H9 (cell line): ENCODE measurements around the gene HCN2. TPM values are rescaled to one million over a fixed set of nuclear protein-coding genes. Genes with fewer than 3 reads are reported as not detected.

Source experiments
- DNase-seq: peaks from one replicate; pipeline ENCODE4 v3.0.0-alpha.2; 2017
- H2AFZ ChIP-seq: one replicate; pipeline ENCODE4 v1.6.1; 2013; ENCODE audit warnings: mild to moderate bottlenecking, low read length, control low read depth, moderate library complexity
- H2AK5ac ChIP-seq: 2 replicates; pipeline ENCODE4 v1.6.1; 2013; ENCODE audit warnings: low read length, control low read depth, mixed read lengths; ENCODE audit not compliant: insufficient read length
- H2BK120ac ChIP-seq: one replicate; pipeline ENCODE4 v1.6.1; 2013; ENCODE audit warnings: low read depth, mild to moderate bottlenecking, low read length, control low read depth, inconsistent platforms; ENCODE audit not compliant: poor library complexity, severe bottlenecking
- H2BK12ac ChIP-seq: 2 replicates; pipeline ENCODE4 v1.6.1; 2013; ENCODE audit warnings: low read length, control low read depth, mixed read lengths, low read depth; ENCODE audit not compliant: insufficient read length
- H2BK15ac ChIP-seq: 2 replicates; pipeline ENCODE4 v1.6.1; 2013; ENCODE audit warnings: low read depth, low read length, control low read depth
- H2BK20ac ChIP-seq: one replicate; pipeline ENCODE4 v1.6.1; 2013; ENCODE audit warnings: low read depth, mild to moderate bottlenecking, low read length, control low read depth, inconsistent platforms; ENCODE audit not compliant: poor library complexity, severe bottlenecking
- H2BK5ac ChIP-seq: 2 replicates; pipeline ENCODE4 v1.6.1; 2013; ENCODE audit warnings: low read length, control low read depth, mixed read lengths; ENCODE audit not compliant: insufficient read length
- H3K14ac ChIP-seq: 2 replicates; pipeline ENCODE4 v1.6.1; 2013; ENCODE audit warnings: low read length, control low read depth; ENCODE audit not compliant: insufficient read depth
- H3K18ac ChIP-seq: 2 replicates; pipeline ENCODE4 v1.6.1; 2013; ENCODE audit warnings: low read depth, mild to moderate bottlenecking, mixed read lengths, low read length, control low read depth; ENCODE audit not compliant: insufficient read length
- H3K23ac ChIP-seq: 2 replicates; pipeline ENCODE4 v1.6.1; 2013; ENCODE audit warnings: low read length, control low read depth, mixed read lengths, low read depth; ENCODE audit not compliant: insufficient read length
- H3K23me2 ChIP-seq: 2 replicates; pipeline ENCODE4 v1.6.1; 2013; ENCODE audit warnings: low read depth, mild to moderate bottlenecking, mixed read lengths, low read length, control low read depth; ENCODE audit not compliant: insufficient read length, poor library complexity, severe bottlenecking
- H3K27ac ChIP-seq: 2 replicates; pipeline ENCODE4 v1.5.1; 2013; ENCODE audit warnings: low read length, control low read depth, mixed read lengths, low read depth; ENCODE audit not compliant: insufficient read length
- H3K27me3 ChIP-seq: 2 replicates; pipeline ENCODE4 v1.6.1; 2013; ENCODE audit warnings: low read length, control low read depth, inconsistent platforms; ENCODE audit not compliant: insufficient read depth
- H3K4ac ChIP-seq: 2 replicates; pipeline ENCODE4 v1.6.1; 2013; ENCODE audit warnings: low read depth, mild to moderate bottlenecking, control low read depth, inconsistent platforms, low read length, moderate library complexity
- H3K4me1 ChIP-seq: 2 replicates; pipeline ENCODE4 v1.6.1; 2013; ENCODE audit warnings: low read length, control low read depth, inconsistent platforms; ENCODE audit not compliant: insufficient read depth
- H3K4me2 ChIP-seq: 2 replicates; pipeline ENCODE4 v1.6.1; 2013; ENCODE audit warnings: low read length, control low read depth, mixed read lengths; ENCODE audit not compliant: insufficient read length, insufficient read depth
- H3K56ac ChIP-seq: 2 replicates; pipeline ENCODE4 v1.6.1; 2013; ENCODE audit warnings: low read depth, mild to moderate bottlenecking, mixed read lengths, low read length, control low read depth; ENCODE audit not compliant: insufficient read length
- H3K79me1 ChIP-seq: 2 replicates; pipeline ENCODE4 v1.6.1; 2013; ENCODE audit warnings: low read depth, mild to moderate bottlenecking, moderate library complexity, low read length, control low read depth, inconsistent platforms; ENCODE audit not compliant: insufficient read depth, poor library complexity, severe bottlenecking
- H3K79me2 ChIP-seq: 2 replicates; pipeline ENCODE4 v1.6.1; 2013; ENCODE audit warnings: low read length, control low read depth, inconsistent platforms; ENCODE audit not compliant: insufficient read depth
- H3K9ac ChIP-seq: 2 replicates; pipeline ENCODE4 v1.6.1; 2013; ENCODE audit warnings: low read length, control low read depth, mixed read lengths; ENCODE audit not compliant: insufficient read length; ENCODE audit errors: extremely low read depth
- H3K9me3 ChIP-seq: one replicate; pipeline ENCODE4 v1.6.1; 2013; ENCODE audit warnings: low read depth, low read length, inconsistent platforms; ENCODE audit not compliant: control insufficient read depth
- H3T11ph ChIP-seq: one replicate; pipeline ENCODE4 v1.6.1; 2013; ENCODE audit warnings: mild to moderate bottlenecking, low read length, control low read depth, inconsistent platforms
- H4K20me1 ChIP-seq: one replicate; pipeline ENCODE4 v1.6.1; 2013; ENCODE audit not compliant: control insufficient read depth, insufficient read length, insufficient read depth
- H4K5ac ChIP-seq: 2 replicates; pipeline ENCODE4 v1.6.1; 2013; ENCODE audit warnings: low read depth, mild to moderate bottlenecking, mixed read lengths, low read length, control low read depth; ENCODE audit not compliant: insufficient read length
- H4K8ac ChIP-seq: replicated peaks from 2 replicates; pipeline ENCODE4 v1.6.1; 2013; ENCODE audit warnings: low read length, control low read depth, mixed read lengths, low read depth; ENCODE audit not compliant: insufficient read length
- H4K91ac ChIP-seq: 2 replicates; pipeline ENCODE4 v1.6.1; 2013; ENCODE audit warnings: low read depth, mild to moderate bottlenecking, moderate library complexity, mixed read lengths, low read length, control low read depth; ENCODE audit not compliant: insufficient read length
- H3K27ac Mint-ChIP-seq, 3 experiments: 2 replicates in 2 of 3; 3 replicates in 1 of 3; pipeline ENCODE4 v1.8.0; 2020 to 2021; ENCODE audit warnings: mixed read lengths in 3 of 3, mild to moderate bottlenecking in 1 of 3, moderate library complexity in 1 of 3
- H3K27me3 Mint-ChIP-seq: 2 replicates; pipeline ENCODE4 v1.8.0; 2021; ENCODE audit warnings: low read depth, mild to moderate bottlenecking, moderate library complexity, mixed read lengths
- H3K36me3 Mint-ChIP-seq, 3 experiments: 2 replicates in 2 of 3; 3 replicates in 1 of 3; pipeline ENCODE4 v1.8.0; 2020 to 2021; ENCODE audit warnings: low read depth in 3 of 3, mixed read lengths in 3 of 3; ENCODE audit not compliant: insufficient read depth in 1 of 3
- H3K4me1 Mint-ChIP-seq, 2 experiments: 2 replicates each; pipeline ENCODE4 v1.8.0; 2020; ENCODE audit warnings: mixed read lengths in 2 of 2
- H3K4me3 Mint-ChIP-seq, 2 experiments: 2 replicates in 1 of 2; 3 replicates in 1 of 2; pipeline ENCODE4 v1.8.0; 2020 to 2021; ENCODE audit warnings: mild to moderate bottlenecking in 2 of 2, mixed read lengths in 2 of 2, moderate library complexity in 1 of 2
- H3K9me3 Mint-ChIP-seq, 2 experiments: 2 replicates in 1 of 2; 3 replicates in 1 of 2; pipeline ENCODE4 v1.8.0; 2020; ENCODE audit warnings: mild to moderate bottlenecking in 2 of 2, mixed read lengths in 2 of 2, moderate library complexity in 1 of 2
- CTCF ChIP-seq: fragments of 200-600 bp; sonication (generic); conservative IDR thresholded peaks from 3 replicates; pipeline ENCODE4 v1.8.0; 2021; ENCODE audit warnings: antibody characterized with exemption, mild to moderate bottlenecking
- whole genome bisulfite sequencing: extraction: QIAGEN DNeasy Blood & Tissue Kit; methylation state at CpG from one replicate; pipeline ENCODE4 v1.1.7; 2013; ENCODE audit warnings: missing lambda C conversion rate, low lambda C conversion rate, mixed read lengths; ENCODE audit not compliant: insufficient read length; ENCODE audit errors: extremely low coverage; 5-methylcytosine and 5-hydroxymethylcytosine counted together
- total RNA-seq: library from RNA; stranded (reverse); gene quantifications from 2 replicates; pipeline ENCODE4 v1.2.1, GENCODE V29; 2021

The HCN2 gene
- total RNA-seq, 1 experiment from 2014 or later: 3.7 TPM

DNA sequence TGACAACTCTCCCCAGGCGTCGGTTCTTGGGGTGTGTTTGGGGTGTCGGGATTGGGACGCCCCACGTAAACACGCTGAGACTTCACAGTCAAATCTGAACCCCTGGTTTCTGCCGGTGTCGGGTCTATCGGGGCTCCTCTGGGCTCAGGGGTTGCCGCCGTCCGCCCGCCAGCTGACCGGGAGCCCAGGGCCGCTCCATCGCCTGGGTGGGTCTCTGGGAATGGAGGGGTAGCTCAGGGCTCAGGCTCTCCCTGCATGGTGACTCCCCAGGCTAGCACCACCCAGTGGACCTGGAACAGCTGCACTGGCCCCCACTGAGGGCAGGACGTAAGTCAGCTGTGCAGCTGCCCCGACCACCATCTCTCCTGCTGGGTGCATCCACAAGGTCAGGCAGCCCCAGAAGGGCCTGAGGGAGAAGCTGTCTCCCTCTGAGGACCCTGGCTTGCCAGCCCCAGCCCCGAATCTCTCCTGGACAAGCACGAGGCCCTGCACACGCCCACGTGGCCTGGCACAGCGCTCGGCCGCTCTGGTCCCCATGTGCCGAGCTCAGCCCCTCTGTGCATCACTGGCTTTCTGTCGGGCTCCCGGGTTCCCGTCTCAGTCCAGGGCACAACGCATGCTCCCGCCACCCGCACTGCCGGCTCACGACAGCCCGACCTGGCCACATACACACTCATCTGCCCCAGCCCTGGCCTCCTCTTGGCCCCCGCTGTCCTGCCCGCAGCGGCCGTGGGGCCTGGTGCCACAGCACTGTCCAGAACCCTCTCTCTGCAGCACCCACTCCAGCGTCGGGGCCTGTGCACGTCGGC is 67.3 kb downstream of the HCN2 start:
- Histone ChIP-seq H3K4me1 (no peaks in the 10 kb centered on the region; the same call in 1 of the 2 replicates), H4K20me1 (peaks cover 15% of the 10 kb centered on the region), H2BK120ac (no peak overlapping the region), H2BK12ac (no peak overlapping the region), H2BK5ac (no peak overlapping the region), H3K27ac (no peak overlapping the region), H2AFZ (no peak overlapping the region), H3K9me3 (no peaks in the 10 kb centered on the region), H3K23me2 (peaks cover 1% of the 10 kb centered on the region), H3K23ac (no peak overlapping the region), H2AK5ac (no peak overlapping the region), H3K27me3 (no peaks in the 10 kb centered on the region), H3K9ac (no peak overlapping the region), H3K14ac (no peak overlapping the region; the same call in 1 of the 2 replicates), H4K5ac (no peak overlapping the region), H2BK15ac (no peak overlapping the region), H3K4ac (no peak overlapping the region), H3T11ph (no peak overlapping the region), H4K91ac (no peak overlapping the region), H3K79me1 (peaks cover 12% of the 10 kb centered on the region), H4K8ac (no peak overlapping the region), H3K18ac (no peak overlapping the region), H2BK20ac (no peak overlapping the region), H3K4me2 (no peak overlapping the region), H3K56ac (no peak overlapping the region), H3K79me2 (peaks cover 77% of the 10 kb centered on the region)
- no CpG with 5 or more reads among the region's 43 CpGs for WGBS
- peak overlapping the region; percentile 16 to 94 (median 44); a peak in 4 of 7 replicates for H3K27ac Mint-ChIP-seq
- H3K36me3 Mint-ChIP-seq: peaks cover 3 to 16% (median 10%) of the 10 kb centered on the region in 3 experiments; a peak in 6 of 7 replicates
- no peak for DNase-seq
- TF ChIP-seq CTCF: no peak
- peaks cover 13 to 17% of the 10 kb centered on the region in 2 experiments for H3K4me1 Mint-ChIP-seq
- H3K9me3 Mint-ChIP-seq: no peaks in the 10 kb centered on the region; a peak in 2 of 5 replicates
- H3K27me3 Mint-ChIP-seq: no peaks in the 10 kb centered on the region; the same call in 1 of the 2 replicates
- no peak overlapping the region; a peak in 1 of 5 replicates for H3K4me3 Mint-ChIP-seq
